Superior temporal gyrus (tissue), 1 donor: ENCODE data around the gene PIK3IP1.

Experiments used
- DNase-seq: peaks from one replicate; pipeline ENCODE4 v3.0.0-alpha.2; 2016; ENCODE audit errors: extremely low spot score

PIK3IP1 gene

GRCh38 chr22:31278626-31279326 lies 13.5 kb downstream of the PIK3IP1 start:
- no peak for DNase-seq

GRCh38 chr22:31278151-31278621 lies 14.1 kb downstream of the PIK3IP1 start:
- no peak for DNase-seq

GRCh38 chr22:31277741-31278140 lies 14.5 kb downstream of the PIK3IP1 start:
- no peak for DNase-seq

- DNase-seq, result no peak
Observed at GRCh38 chr22:31276426-31277167, 15.7 kb downstream of the PIK3IP1 start.

GRCh38 chr22:31275576-31275975 lies 16.7 kb downstream of the PIK3IP1 start:
- DNase-seq, result no peak

GRCh38 chr22:31275018-31275417 lies 17.3 kb downstream of the PIK3IP1 start:
- DNase-seq, result no peak

GRCh38 chr22:31274017-31274416 lies 18.3 kb downstream of the PIK3IP1 start:
- DNase-seq, result no peak

- peak; percentile 90 for DNase-seq
Observed at GRCh38 chr22:31272522-31273446, 19.5 kb downstream of the PIK3IP1 start.

GRCh38 chr22:31271485-31271884 lies 20.8 kb downstream of the PIK3IP1 start:
- no peak for DNase-seq

- DNase-seq, result no peak
Observed at GRCh38 chr22:31271026-31271425, 21.3 kb downstream of the PIK3IP1 start.

- DNase-seq, result no peak
Observed at GRCh38 chr22:31269892-31270579, 22.3 kb downstream of the PIK3IP1 start.

GRCh38 chr22:31268281-31268680 lies 24.0 kb downstream of the PIK3IP1 start:
- DNase-seq, result no peak

- no peak for DNase-seq
Observed at GRCh38 chr22:31263896-31264640, 28.2 kb downstream of the PIK3IP1 start.

- DNase-seq, result no peak
Observed at GRCh38 chr22:31262312-31263133, 29.8 kb downstream of the PIK3IP1 start.

- no peak for DNase-seq
Observed at GRCh38 chr22:31260474-31260856, 31.8 kb downstream of the PIK3IP1 start.

- no peak for DNase-seq
Observed at GRCh38 chr22:31259798-31260473, 32.4 kb downstream of the PIK3IP1 start.

- DNase-seq, result no peak
Observed at GRCh38 chr22:31253949-31254348, 38.3 kb downstream of the PIK3IP1 start.

- no peak for DNase-seq
Observed at GRCh38 chr22:31250740-31251600, 41.3 kb downstream of the PIK3IP1 start.
